ENCODE data around the gene ADAMTSL3.

Gene ADAMTSL3, protein sequence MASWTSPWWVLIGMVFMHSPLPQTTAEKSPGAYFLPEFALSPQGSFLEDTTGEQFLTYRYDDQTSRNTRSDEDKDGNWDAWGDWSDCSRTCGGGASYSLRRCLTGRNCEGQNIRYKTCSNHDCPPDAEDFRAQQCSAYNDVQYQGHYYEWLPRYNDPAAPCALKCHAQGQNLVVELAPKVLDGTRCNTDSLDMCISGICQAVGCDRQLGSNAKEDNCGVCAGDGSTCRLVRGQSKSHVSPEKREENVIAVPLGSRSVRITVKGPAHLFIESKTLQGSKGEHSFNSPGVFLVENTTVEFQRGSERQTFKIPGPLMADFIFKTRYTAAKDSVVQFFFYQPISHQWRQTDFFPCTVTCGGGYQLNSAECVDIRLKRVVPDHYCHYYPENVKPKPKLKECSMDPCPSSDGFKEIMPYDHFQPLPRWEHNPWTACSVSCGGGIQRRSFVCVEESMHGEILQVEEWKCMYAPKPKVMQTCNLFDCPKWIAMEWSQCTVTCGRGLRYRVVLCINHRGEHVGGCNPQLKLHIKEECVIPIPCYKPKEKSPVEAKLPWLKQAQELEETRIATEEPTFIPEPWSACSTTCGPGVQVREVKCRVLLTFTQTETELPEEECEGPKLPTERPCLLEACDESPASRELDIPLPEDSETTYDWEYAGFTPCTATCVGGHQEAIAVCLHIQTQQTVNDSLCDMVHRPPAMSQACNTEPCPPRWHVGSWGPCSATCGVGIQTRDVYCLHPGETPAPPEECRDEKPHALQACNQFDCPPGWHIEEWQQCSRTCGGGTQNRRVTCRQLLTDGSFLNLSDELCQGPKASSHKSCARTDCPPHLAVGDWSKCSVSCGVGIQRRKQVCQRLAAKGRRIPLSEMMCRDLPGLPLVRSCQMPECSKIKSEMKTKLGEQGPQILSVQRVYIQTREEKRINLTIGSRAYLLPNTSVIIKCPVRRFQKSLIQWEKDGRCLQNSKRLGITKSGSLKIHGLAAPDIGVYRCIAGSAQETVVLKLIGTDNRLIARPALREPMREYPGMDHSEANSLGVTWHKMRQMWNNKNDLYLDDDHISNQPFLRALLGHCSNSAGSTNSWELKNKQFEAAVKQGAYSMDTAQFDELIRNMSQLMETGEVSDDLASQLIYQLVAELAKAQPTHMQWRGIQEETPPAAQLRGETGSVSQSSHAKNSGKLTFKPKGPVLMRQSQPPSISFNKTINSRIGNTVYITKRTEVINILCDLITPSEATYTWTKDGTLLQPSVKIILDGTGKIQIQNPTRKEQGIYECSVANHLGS (N-terminal part only)

GRCh38 chr15:83653639-83654378 is at the start of gene ADAMTSL3:
TSS of gene ADAMTSL3 (plus strand) at chr15:83654123. CDS start at chr15:83655762, 1,639 bp downstream.
- no peaks in the 10 kb centered on the region; the same call in 1 of the 2 replicates for H3K9me3 ChIP-seq (ENCODE audit: insufficient read depth, low read depth, low read length)
- no peak within 1 kb of the TSS for H3K4me3 ChIP-seq (ENCODE audit: low read length, poor library complexity, severe bottlenecking)
- H3K9ac ChIP-seq (ENCODE audit: low read depth, low read length, poor library complexity, severe bottlenecking), result no peak within 1 kb of the TSS
- H3K4me2 ChIP-seq (ENCODE audit: low read depth, low read length, poor library complexity, severe bottlenecking), result no peak within 1 kb of the TSS
- no peaks in the 10 kb centered on the region for H3K79me2 ChIP-seq (ENCODE audit: insufficient read depth, low read length)
- H4K20me1 ChIP-seq (ENCODE audit: insufficient read depth, low read length, poor library complexity, severe bottlenecking), result no peaks in the 10 kb centered on the region
- no peak for TF ChIP-seq EZH2phosphoT487 (IDR thresholded peaks at IDR 0.05; ENCODE audit: borderline replicate concordance)
- TF ChIP-seq, protein P1, sequence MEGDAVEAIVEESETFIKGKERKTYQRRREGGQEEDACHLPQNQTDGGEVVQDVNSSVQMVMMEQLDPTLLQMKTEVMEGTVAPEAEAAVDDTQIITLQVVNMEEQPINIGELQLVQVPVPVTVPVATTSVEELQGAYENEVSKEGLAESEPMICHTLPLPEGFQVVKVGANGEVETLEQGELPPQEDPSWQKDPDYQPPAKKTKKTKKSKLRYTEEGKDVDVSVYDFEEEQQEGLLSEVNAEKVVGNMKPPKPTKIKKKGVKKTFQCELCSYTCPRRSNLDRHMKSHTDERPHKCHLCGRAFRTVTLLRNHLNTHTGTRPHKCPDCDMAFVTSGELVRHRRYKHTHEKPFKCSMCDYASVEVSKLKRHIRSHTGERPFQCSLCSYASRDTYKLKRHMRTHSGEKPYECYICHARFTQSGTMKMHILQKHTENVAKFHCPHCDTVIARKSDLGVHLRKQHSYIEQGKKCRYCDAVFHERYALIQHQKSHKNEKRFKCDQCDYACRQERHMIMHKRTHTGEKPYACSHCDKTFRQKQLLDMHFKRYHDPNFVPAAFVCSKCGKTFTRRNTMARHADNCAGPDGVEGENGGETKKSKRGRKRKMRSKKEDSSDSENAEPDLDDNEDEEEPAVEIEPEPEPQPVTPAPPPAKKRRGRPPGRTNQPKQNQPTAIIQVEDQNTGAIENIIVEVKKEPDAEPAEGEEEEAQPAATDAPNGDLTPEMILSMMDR (conservative IDR thresholded peaks at IDR 0.05; ENCODE audit: low read length), result no peak
- no peaks in the 10 kb centered on the region for H3K36me3 ChIP-seq (ENCODE audit: insufficient read depth, low read length)
- H2AFZ ChIP-seq (ENCODE audit: low read length), result no peak within 1 kb of the TSS
- no peaks in the 10 kb centered on the region for H3K9me2 ChIP-seq (replicated peaks; ENCODE audit: low read depth, low read length)
- H3F3A ChIP-seq (ENCODE audit: low read depth), result no peaks in the 10 kb centered on the region
- no peaks in the 10 kb centered on the region for H3K4me1 ChIP-seq (ENCODE audit: insufficient read depth, low read length, poor library complexity, severe bottlenecking)
- no peaks in the 10 kb centered on the region for H3K27me3 ChIP-seq (ENCODE audit: insufficient read depth, low read length, poor library complexity, severe bottlenecking)

DNA sequence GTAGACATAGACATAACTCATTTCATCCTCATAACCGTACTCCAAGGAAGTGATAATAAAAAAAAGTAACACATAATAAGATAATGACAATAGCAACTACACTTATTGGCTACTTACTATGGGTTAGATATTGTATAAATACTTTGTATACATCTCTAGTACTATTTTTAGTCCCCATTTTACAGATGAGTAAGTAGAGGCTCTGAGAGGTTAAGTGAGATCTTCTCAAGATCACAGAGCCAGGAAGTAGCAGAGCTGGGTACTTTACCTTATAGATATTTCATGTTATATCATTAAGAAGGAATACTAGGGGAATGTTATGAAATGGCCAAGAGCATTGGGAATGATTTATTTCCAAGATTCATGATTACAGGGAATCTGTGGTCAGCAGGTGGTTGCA is 49.4 kb upstream of the ADAMTSL3 start:
- Histone ChIP-seq H3K4me2 (ENCODE audit: low read depth, low read length, poor library complexity, severe bottlenecking) (no peak overlapping the region), H4K20me1 (ENCODE audit: insufficient read depth, low read length, poor library complexity, severe bottlenecking) (no peaks in the 10 kb centered on the region), H3K9ac (ENCODE audit: low read depth, low read length, poor library complexity, severe bottlenecking) (no peak overlapping the region), H3K4me1 (ENCODE audit: insufficient read depth, low read length, poor library complexity, severe bottlenecking) (no peaks in the 10 kb centered on the region), H3K9me2 (replicated peaks; ENCODE audit: low read depth, low read length) (no peaks in the 10 kb centered on the region), H3K4me3 (ENCODE audit: low read length, poor library complexity, severe bottlenecking) (no peak overlapping the region), H2AFZ (ENCODE audit: low read length) (no peak overlapping the region), H3K79me2 (ENCODE audit: insufficient read depth, low read length) (no peaks in the 10 kb centered on the region), H3K36me3 (ENCODE audit: insufficient read depth, low read length) (no peaks in the 10 kb centered on the region), H3K27me3 (ENCODE audit: insufficient read depth, low read length, poor library complexity, severe bottlenecking) (no peaks in the 10 kb centered on the region), H3K9me3 (ENCODE audit: insufficient read depth, low read depth, low read length) (no peaks in the 10 kb centered on the region), H3F3A (ENCODE audit: low read depth) (no peaks in the 10 kb centered on the region)
- no peak for TF ChIP-seq EZH2phosphoT487 (IDR thresholded peaks at IDR 0.05; ENCODE audit: borderline replicate concordance)
- TF ChIP-seq, protein P1 (conservative IDR thresholded peaks at IDR 0.05; ENCODE audit: low read length), result no peak
